NCI-H2171 (cell line): ENCODE measurements around the gene ANKRD34B.

Experiments
- DNase-seq: peaks from one replicate; lab custom pipeline; 2025; lab: John Stamatoyannopoulos, UW

ANKRD34B gene

DNA sequence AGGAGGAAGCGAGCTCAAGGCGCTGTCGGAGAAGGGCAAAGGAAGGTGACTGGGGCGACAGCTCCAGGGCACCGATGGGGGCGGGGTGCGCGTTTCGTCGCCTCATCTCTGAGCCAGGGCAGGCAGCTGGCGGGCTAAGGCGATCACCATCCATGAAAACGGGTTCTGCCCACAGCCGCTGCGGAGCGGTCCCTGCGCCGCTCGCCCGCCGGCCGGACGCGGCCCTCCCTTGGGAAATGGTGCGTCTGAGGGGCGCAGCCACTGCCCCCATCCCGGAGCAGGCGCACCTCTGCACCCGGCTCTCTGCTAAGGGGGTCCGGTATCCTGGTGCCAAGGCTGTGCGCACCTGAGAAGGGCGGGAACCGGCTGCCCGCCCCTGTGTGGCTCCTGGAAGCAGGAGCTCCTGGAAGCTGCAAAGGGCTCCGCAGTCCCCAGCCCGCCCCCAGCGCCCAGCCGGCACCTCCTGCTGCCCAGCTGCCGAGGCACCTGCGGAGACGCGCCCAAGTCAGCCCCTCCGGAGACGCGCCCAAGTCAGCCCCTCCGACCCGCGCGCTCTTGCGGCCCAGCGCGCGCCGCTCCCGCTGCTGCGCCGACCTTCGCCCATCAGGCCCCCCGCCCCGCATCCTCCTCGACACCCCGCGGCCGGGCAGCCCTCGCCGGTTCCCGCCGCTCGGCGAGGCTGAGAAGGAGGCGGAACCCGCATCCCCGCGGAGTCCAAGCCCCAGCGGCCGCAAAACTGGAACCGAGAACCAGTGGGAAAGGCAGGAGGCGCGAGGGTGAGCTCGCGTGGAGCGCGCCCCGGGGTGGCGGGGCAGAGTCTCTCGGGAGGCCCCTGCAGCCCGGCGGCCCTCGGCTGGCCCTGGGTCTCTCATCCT lies 757 bp downstream of the ANKRD34B start:
- DNase-seq = no peak

GRCh38 chr5:80568251-80568650 lies 1.8 kb downstream of the ANKRD34B start:
- no peak for DNase-seq

GRCh38 chr5:80566711-80567259 lies 3.3 kb downstream of the ANKRD34B start:
- DNase-seq = no peak

GRCh38 chr5:80565330-80565729 lies 4.8 kb downstream of the ANKRD34B start:
- no peak for DNase-seq

- DNase-seq = no peak
These were observed 10.8 kb downstream of the ANKRD34B start for GRCh38 chr5:80559244-80559643.

GRCh38 chr5:80555099-80555498 lies 15.0 kb downstream of the ANKRD34B start:
- DNase-seq = no peak

- no peak for DNase-seq
These were observed 15.4 kb downstream of the ANKRD34B start for GRCh38 chr5:80554646-80555045.

- DNase-seq = no peak
These were observed 28.7 kb downstream of the ANKRD34B start for GRCh38 chr5:80541392-80541791.

DNA sequence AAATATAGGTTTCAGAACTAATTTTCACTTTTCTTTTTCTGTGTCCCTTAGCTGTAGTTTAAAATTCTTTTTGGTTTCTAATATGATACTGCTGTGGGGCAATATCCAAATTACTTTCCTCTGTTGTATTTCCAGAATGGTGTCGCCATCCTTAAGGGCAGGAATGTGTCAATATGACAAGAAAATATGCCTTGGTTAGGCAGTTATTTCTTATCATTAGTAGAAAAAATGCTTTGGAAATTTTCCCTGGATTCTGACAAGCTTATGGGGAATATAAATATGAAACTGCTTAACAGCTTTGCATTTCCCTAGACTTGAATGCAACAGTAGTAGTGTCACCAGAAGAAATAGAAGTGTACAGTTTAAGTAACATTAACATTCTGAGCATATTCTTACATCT lies 29.4 kb downstream of the ANKRD34B start:
- DNase-seq = no peak

- no peak for DNase-seq
These were observed 53.3 kb downstream of the ANKRD34B start for GRCh38 chr5:80516826-80517225.

GRCh38 chr5:80509362-80509761 lies 60.7 kb downstream of the ANKRD34B start:
- DNase-seq = no peak

DNA sequence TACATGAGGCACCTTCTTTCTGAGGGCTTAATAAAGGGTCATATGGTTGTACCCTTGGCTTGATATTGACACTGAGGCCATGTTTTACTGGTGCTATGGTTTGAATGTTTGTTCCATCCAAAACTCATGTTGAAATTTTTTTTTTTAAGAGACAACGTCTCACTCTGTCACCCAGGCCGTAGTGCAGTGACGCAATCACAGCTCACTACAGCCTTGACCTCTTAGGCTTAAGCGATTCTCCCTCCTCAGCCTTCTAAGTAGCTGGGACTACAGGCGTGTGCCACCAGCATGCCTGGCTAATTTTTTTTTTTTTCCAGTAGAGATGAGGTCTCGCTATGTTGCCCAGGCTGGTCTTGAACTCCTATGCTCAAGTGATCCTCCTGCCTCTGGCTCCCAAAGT lies 61.2 kb downstream of the ANKRD34B start:
- no peak for DNase-seq

DNA sequence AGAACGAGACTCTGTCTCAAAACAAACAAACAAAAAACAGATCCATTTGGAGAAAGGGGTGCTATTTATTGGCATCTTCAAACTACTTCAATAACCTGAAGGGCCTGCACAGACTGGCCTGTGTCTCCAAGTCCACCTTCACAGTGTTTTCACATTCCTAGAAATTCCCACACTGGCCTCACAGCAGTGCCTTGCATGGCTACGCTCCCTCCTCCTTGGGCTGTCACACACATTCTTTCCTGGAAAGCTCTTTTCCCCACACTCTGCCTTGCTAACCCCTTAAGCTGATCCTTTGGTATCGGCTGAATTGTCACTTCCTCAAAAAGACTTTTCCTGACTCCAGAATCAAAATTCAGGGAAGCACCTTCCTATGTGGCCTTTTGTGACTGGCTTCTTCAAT lies 62.4 kb downstream of the ANKRD34B start:
- DNase-seq = no peak
